GM21619 (cell line): ENCODE data around the gene FASTKD2.

Experiments used
- ATAC-seq: cut with Tn5 transposase; IDR thresholded peaks from one replicate; pipeline ENCODE4 v1.9.1; 2021; ENCODE audit not compliant: unreplicated experiment

FASTKD2 gene

GRCh38 chr2:206765242-206766056 is at the start of gene FASTKD2, which contains the start of gene MDH1B:
TSS of gene FASTKD2 (plus strand) at chr2:206765606. CDS start at chr2:206766694, 1,088 bp downstream.
TSS of gene MDH1B (minus strand) at chr2:206765328. CDS start at chr2:206765271, 57 bp downstream.
- peak; percentile 91 for ATAC-seq

DNA sequence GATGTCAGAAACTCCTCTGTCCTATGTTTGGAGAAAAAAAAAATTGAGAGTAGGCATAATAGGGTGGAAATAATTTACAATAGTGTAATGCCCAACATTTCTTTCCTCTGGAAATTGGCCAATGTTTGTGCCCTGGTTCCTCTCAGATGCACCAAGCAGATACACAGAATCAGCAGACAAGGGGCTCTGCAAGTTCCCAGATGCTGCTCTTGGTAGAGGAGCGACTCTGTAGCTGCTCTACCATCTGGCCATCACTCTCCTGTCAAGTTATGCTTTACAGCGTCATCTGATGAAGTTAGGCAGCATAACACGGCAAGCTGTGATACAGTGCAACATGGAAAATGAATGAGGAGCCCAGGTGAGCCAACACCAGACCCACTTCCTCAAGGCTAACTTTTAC is 48.8 kb upstream of the FASTKD2 start:
- ATAC-seq = no peak

- ATAC-seq = peak; percentile 39
Measured at GRCh38 chr2:206718296-206718695, 47.1 kb upstream of the FASTKD2 start, which contains the start of gene DYTN. TSS of gene DYTN (minus strand) at chr2:206718396. CDS start at chr2:206718279, 117 bp downstream.

GRCh38 chr2:206721256-206721920 is 44.0 kb upstream of the FASTKD2 start:
- ATAC-seq = peak; percentile 77

DNA sequence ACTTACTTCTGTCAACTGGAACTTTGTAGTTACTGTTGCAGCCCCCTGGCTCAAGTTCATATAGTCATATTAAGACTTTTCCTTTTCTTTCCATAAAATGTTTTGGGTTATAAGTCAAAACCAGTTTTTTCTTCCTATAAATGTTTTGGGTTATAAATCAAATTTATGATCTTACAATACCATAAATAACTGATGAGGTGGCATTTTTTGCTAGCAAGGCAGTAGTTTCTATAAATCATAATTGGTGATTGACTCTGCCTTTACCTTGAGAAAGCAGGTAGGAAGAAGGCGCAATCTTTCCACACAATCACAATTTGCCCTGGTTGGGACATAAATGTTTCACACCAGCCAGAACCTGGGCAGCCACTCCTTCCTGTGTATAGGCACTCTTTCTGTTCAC is 42.1 kb upstream of the FASTKD2 start:
- ATAC-seq = no peak

GRCh38 chr2:206727287-206727686 is 38.1 kb upstream of the FASTKD2 start:
- ATAC-seq = no peak

GRCh38 chr2:206728277-206729199 is 36.9 kb upstream of the FASTKD2 start:
- no peak for ATAC-seq

DNA sequence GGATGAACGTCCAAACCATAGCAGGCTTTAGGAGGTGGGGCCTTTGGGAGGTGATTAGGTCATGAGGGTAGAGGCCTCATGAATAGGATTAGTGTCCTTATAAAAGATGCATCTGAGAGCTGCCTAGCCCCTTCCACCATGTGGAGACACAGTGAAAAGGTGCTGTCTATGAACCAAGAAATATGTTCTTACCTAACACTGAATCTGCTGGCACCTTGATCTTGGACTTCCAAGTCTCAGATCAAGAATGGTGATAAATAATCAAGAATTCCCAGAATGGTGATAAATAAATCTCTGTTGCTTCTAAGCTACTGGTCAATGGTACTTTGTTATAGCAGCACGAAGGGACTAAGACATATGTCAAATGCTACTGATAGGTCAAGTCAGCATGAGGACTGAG is 32.1 kb upstream of the FASTKD2 start:
- ATAC-seq = no peak

- ATAC-seq = no peak
Measured at GRCh38 chr2:206736935-206737334, 28.5 kb upstream of the FASTKD2 start.

DNA sequence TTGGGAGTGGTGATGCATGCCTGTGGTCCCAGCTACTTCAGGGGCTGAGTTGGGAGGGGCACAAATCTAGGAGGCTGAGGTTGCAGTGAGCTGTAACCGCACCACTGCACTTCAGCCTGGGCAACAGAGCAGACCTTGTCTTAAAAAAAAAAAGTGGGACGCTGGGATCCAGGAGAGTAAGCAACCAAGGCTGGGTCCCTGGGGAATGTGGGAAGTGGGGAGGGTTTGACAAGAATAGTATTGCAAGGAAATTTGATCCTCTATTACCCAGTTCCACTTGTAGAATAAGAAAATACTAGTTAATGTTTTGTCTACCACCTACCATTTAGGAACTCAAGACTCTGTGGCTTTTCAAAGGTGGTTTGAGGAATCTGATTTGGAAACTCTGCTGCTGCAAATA is 26.1 kb upstream of the FASTKD2 start:
- ATAC-seq = no peak

DNA sequence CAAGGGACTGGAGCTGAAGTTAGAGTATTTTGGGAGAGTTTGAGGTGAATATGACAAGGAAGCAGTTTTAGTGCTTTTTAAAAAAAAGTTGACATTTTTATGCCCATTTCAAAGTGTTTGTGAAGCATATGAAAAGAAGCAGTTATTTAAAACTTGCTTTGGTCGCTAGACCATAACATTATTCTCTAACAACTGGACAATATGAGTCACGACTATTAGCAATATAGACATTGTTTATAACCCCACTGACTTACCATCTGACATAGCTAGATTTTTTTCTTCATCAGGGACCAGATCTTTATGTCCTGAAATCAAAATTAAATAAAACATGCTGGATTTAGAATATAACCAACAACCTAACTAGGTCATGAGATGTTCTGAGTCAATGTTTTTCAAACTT is 24.6 kb upstream of the FASTKD2 start:
- no peak for ATAC-seq

DNA sequence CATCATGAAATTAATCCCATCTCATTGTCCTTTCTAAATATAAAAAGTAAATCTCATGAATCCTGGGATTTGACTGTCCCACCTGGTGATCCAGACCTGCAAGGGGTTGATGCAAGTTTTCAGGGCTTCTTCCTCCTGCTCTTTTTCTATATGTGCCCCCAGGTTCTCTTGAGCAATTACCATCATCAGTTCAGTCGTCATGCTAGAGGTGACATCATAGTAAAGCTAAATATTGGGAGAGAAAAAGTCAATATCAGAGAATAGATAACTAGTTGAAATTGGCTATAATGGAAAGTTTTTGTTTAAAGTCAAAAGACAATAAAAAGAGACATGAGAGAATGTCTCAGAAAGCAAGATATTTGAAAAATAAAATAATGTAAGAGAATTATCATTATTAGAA is 8.6 kb upstream of the FASTKD2 start:
- no peak for ATAC-seq

DNA sequence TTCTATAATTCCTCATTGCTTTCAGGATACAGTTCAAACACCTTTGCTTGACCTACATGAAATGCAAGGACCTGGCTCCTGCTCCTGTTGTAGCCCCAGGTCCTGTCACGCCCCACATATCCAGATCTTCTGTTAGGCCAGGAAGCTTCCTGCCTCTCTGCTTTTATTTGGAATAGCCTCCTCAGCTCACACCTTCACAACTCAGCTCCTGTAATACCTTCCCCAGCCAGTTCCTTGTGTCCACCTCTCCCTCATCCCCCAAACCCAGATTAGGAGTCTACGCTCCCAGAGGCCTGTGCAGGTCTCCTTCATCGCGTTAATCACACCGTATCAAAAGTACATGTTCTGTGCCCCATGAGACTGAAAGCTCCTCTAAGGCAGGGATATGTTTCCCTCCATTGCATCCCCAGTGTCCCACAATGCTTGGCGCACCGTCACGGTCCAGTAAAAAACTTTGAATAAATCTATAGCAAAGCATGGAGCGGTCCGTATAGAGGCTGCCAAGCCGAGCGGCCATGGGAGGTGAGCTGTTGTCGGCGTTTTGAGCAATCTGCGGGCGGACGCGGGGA is 649 bp upstream of the FASTKD2 start:
- no peak for ATAC-seq

GRCh38 chr2:206766057-206766930 is 888 bp downstream of the FASTKD2 start:
- ATAC-seq = no peak

GRCh38 chr2:206774871-206775270 is 9.5 kb downstream of the FASTKD2 start:
- ATAC-seq = no peak

DNA sequence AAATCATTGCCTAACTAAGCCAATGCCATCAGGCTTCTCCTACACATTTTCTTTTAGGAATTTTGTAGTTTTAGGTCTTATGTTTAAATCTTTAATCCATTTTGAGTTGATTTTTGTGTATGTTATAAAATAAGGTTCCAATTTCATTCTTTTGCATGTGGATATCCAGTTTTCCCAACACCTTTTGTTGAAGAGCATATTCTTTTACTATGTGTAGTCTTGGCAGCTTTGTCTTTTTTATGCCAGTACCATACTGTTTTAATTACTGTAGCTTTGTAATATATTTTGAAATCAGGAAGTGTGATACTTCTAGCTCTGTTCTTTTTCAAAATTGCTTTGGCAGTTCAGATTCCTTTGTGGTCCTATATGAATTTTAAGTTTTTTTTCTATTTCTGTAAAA is 11.0 kb downstream of the FASTKD2 start:
- ATAC-seq = no peak

- no peak for ATAC-seq
Measured at GRCh38 chr2:206780671-206781070, 15.3 kb downstream of the FASTKD2 start.

DNA sequence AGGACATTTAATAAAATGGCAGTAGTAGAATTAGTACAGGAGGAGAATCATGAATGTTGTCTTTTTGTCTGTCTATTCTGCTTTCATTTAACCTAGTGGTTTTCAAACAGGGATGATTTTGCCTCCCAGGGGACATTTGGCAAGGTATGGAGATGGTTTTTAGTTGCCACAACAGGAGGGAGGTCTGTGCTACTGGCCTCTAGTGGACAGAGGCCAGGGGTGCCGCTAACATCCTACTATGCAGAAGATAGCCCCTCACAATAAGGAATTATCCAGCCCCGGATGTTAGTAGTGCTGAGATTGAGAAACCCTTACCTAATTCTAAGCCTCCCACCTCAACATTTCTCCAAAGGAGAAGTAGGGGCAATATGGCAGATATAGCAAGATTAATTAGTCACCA is 18.3 kb downstream of the FASTKD2 start:
- ATAC-seq = no peak

DNA sequence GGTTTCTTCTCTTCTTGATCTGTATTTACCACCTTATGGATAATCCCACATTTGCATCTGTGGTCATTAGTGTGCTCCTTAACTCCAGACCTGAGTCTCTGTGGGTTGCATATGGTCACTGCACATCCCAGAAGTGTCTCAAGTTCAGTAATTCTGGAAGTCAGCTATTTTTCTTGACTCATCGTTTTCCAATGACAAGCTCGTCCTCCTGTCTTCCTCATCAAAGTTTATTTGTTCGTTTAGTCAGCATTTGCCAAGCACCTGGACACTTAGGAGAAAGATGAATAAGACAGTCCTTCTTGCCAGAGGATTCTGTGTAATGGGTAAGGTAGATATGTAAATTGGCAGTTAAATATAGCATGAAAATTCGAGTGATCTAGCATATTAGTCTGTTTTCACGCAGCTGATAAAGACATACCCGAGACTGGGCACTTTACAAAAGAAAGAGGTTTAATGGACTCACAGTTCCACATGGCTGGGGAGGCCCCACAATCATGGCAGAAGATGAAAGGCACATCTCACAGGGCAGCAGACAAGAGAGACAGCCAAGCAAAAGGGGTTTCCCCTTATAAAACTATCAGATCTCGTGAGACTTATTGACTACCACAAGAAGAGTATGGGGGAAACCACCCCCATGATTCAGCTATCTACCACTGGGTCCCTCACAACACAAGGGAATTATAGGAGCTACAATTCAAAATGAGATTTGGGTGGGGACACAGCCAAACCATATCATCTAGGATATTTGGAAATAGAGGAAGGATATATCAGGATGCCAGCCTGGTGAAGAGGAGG is 19.4 kb downstream of the FASTKD2 start:
- no peak for ATAC-seq
